HepG2 (cell line): ENCODE results near the gene FXYD5. TPM values are rescaled to one million over a fixed set of nuclear protein-coding genes. Genes with fewer than 3 reads are reported as not detected.

Experiments
- E2F5 ChIP-seq: sonication (generic); formaldehyde crosslinking; conservative IDR thresholded peaks from 2 replicates; pipeline ENCODE4 v1.4.0; 2020; ENCODE audit warnings: missing genetic modification reagents
- FOSL2 ChIP-seq: sonication (generic); formaldehyde crosslinking; IDR thresholded peaks from 2 replicates; pipeline ENCODE4 v1.4.0; 2020; ENCODE audit warnings: missing genetic modification reagents
- MED1 ChIP-seq: sonication (generic); formaldehyde crosslinking; IDR thresholded peaks from 2 replicates; pipeline ENCODE4 v1.4.0; 2020; ENCODE audit warnings: missing genetic modification reagents
- PATZ1 ChIP-seq: sonication (generic); formaldehyde crosslinking; IDR thresholded peaks from 2 replicates; pipeline ENCODE4 v1.4.0; 2020; ENCODE audit warnings: missing genetic modification reagents
- PHF5A ChIP-seq: IDR thresholded peaks from one replicate; pipeline ENCODE4 v1.6.1; 2018; ENCODE audit warnings: low read depth, missing genetic modification reagents; ENCODE audit not compliant: unreplicated experiment
- POGZ ChIP-seq: sonication (generic); formaldehyde crosslinking; IDR thresholded peaks from 2 replicates; pipeline ENCODE4 v1.4.0; 2020; ENCODE audit warnings: mild to moderate bottlenecking, missing genetic modification reagents
- THRA ChIP-seq: sonication (generic); formaldehyde crosslinking; IDR thresholded peaks from 2 replicates; pipeline ENCODE4 v1.4.0; 2020; ENCODE audit warnings: missing genetic modification reagents, borderline replicate concordance
- U2AF1 ChIP-seq: fragments of 200-400 bp; formaldehyde crosslinking; optimal IDR thresholded peaks from 2 replicates; pipeline ENCODE3; 2017; ENCODE audit warnings: mild to moderate bottlenecking, low read depth, low read length
- ZFP62 ChIP-seq: sonication (generic); formaldehyde crosslinking; IDR thresholded peaks from 2 replicates; pipeline ENCODE4 v1.4.0; 2020; ENCODE audit warnings: missing genetic modification reagents
- ZNF234 ChIP-seq: sonication (generic); formaldehyde crosslinking; conservative IDR thresholded peaks from 2 replicates; pipeline ENCODE4 v1.5.1; 2020; ENCODE audit warnings: mild to moderate bottlenecking, missing genetic modification reagents
- ZNF414 ChIP-seq: sonication (generic); formaldehyde crosslinking; IDR thresholded peaks from 2 replicates; pipeline ENCODE4 v1.5.0; 2020; ENCODE audit warnings: missing genetic modification reagents
- ZNF646 ChIP-seq: sonication (generic); formaldehyde crosslinking; IDR thresholded peaks from 2 replicates; pipeline ENCODE4 v1.9.0; 2021; ENCODE audit warnings: mild to moderate bottlenecking, missing genetic modification reagents
- ZNF691 ChIP-seq: sonication (generic); formaldehyde crosslinking; IDR thresholded peaks from 2 replicates; pipeline ENCODE4 v1.4.0; 2020; ENCODE audit warnings: missing genetic modification reagents, low read depth, mild to moderate bottlenecking, borderline replicate concordance
- ZUFSP ChIP-seq: sonication (generic); formaldehyde crosslinking; IDR thresholded peaks from 2 replicates; pipeline ENCODE4 v1.9.0; 2021; ENCODE audit warnings: missing genetic modification reagents, mild to moderate bottlenecking, borderline replicate concordance
- polyA plus RNA-seq, 8 experiments: library from polyadenylated mRNA; depleted of rRNA in 3 of 8; stranded (reverse) in 7 of 8; unstranded in 1 of 8; fragments of >200 nt; fragmentation: Illumina TruSeq in 4 of 8; extraction: Trizol in 4 of 8; gene quantifications; 2 replicates each; pipeline versions ENCODE4 v1.2.1 to v1.2.3, GENCODE V29; 2011 to 2016; ENCODE audit warnings: low read depth in 4 of 8, missing spikeins in 1 of 8, mixed read lengths in 1 of 8; ENCODE audit not compliant: insufficient read depth in 1 of 8
- total RNA-seq, 5 experiments: library from RNA; depleted of rRNA; stranded (reverse); fragments of >200 nt; fragmentation: Illumina TruSeq; extraction: Trizol; gene quantifications; 2 replicates each; pipeline ENCODE4 v1.2.3, GENCODE V29; 2016; ENCODE audit warnings: low read depth in 1 of 5

FXYD5 gene
- total and polyA plus RNA-seq, 2 of the 13 experiments (the other 11 are each of a cell fraction or from before 2014, with no cell fraction given), result 0.65 TPM; not detected in 1

- TF ChIP-seq ZNF691 (CRISPR knock-in tag), result peak; percentile 11; the same call in 1 of the 2 replicates
- no peak for TF ChIP-seq PHF5A (CRISPR knock-in tag)
- TF ChIP-seq ZNF234 (CRISPR knock-in tag), result no peak
- TF ChIP-seq E2F5, result no peak
- 0 out of 2 replicates have a peak, but pooled peaks have one; percentile 9 for TF ChIP-seq POGZ (CRISPR knock-in tag)
- TF ChIP-seq FOSL2 (CRISPR knock-in tag), result no peak
- TF ChIP-seq ZFP62 (CRISPR knock-in tag), result no peak
- TF ChIP-seq PATZ1 (CRISPR knock-in tag), result peak; percentile 56; the same call in 1 of the 2 replicates
- no peak for TF ChIP-seq ZUFSP
- 0 out of 2 replicates have a peak, but pooled peaks have one; percentile 14 for TF ChIP-seq ZNF414
- no peak for TF ChIP-seq THRA (CRISPR knock-in tag)
- peak; percentile 95 for TF ChIP-seq ZNF646 (CRISPR knock-in tag)
- TF ChIP-seq U2AF1, result no peak
- 0 out of 2 replicates have a peak, but pooled peaks have one; percentile 10 for TF ChIP-seq MED1 (CRISPR knock-in tag)
These were observed 16.1 kb upstream of the FXYD5 start, which contains the start of gene FXYD1 (continued) for GRCh38 chr19:35138305-35138892.
